PC-3 (cell line): Measurements from ENCODE around the gene PERP.
"Not testable (repeated sequence)": the region's sequence is repeated elsewhere in the genome, so short reads cannot be mapped to it uniquely, and the experiment has no call there.

Experiments
- CTCF ChIP-seq: fragments of 300-600 bp; sonication (generic); conservative IDR thresholded peaks from 2 replicates; pipeline ENCODE4 v1.5.1; 2017; ENCODE audit warnings: antibody characterized with exemption, low read depth, mild to moderate bottlenecking, low read length
- EZH2 ChIP-seq: fragments of 300-600 bp; sonication (generic); IDR thresholded peaks from one replicate; pipeline ENCODE4 v1.6.1; 2017; ENCODE audit warnings: antibody characterized with exemption, mild to moderate bottlenecking, low read length; ENCODE audit not compliant: unreplicated experiment

GRCh38 chr6:138079556-138079955 is 27.7 kb downstream of the PERP start:
- TF ChIP-seq EZH2, CTCF: not testable (repeated sequence)
